ENCODE data around the gene CPNE4.

DNA sequence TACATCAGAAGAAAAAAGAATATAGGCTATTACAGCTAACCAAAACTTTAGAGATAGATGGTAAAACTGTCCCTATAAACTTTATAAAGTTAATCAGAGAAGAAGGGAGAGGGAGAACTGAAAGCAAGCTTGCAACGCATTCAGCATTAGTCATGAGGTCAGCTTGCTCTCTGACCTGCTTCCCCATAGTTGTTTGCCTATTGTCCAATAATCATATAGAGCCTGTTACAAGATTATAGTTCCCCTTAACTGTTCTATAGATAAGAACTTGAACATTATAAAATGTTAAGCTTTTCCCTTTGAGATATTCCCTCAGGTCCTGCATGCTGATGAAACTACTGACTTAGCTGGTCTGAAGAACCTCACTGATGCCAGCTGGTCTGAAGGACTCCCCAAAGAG is 74.5 kb downstream of the CPNE4 start:
- TF ChIP-seq CTCF (IDR thresholded peaks at IDR 0.05; ENCODE audit: low read length): no peak
- TF ChIP-seq EZH2 (optimal IDR thresholded peaks at IDR 0.05; ENCODE audit: low read depth, low read length): no peak
- no peak for TF ChIP-seq EZH2phosphoT487 (IDR thresholded peaks at IDR 0.05; ENCODE audit: low read length)
